ENCODE measurements around the gene EXD3.
A peak's percentile ranks its signal among the peaks of the same experiment; 100 is the strongest.
"Not testable (repeated sequence)": the region's sequence is repeated elsewhere in the genome, so short reads cannot be mapped to it uniquely, and the experiment has no call there.

Gene EXD3

DNA sequence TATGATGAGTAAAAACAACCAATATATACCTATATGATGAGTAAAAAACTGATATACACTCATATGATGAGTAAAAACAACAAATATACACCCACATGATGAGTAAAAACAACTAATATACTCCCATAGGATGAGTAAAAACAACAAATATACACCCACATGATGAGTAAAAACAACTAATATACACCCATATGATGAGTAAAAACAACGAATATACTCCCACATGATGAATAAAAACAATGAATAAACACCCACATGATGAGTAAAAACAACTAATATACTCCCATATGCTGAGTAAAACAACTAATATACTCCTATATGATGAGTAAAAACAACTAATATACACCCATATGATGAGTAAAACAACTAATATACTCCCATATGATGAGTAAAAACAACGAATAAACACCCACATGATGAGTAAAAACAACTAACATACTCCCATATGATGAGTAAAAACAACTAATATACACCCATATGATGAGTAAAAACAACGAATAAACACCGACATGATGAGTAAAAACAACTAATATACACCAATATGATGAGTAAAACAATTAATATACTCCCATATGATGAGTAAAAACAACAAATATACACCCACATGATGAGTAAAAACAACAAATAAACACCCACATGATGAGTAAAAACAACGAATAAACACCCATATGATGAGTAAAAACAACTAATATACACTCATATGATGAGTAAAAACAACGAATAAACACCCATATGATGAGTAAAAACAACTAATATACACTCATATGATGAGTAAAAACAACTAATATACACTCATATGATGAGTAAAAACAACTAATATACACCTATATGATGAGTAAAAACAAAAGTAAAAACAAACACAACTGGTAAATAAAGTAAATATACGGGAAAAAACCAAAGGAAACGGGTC, 95.1 kb downstream of the EXD3 start:
- not testable (repeated sequence) for DNase-seq

DNA sequence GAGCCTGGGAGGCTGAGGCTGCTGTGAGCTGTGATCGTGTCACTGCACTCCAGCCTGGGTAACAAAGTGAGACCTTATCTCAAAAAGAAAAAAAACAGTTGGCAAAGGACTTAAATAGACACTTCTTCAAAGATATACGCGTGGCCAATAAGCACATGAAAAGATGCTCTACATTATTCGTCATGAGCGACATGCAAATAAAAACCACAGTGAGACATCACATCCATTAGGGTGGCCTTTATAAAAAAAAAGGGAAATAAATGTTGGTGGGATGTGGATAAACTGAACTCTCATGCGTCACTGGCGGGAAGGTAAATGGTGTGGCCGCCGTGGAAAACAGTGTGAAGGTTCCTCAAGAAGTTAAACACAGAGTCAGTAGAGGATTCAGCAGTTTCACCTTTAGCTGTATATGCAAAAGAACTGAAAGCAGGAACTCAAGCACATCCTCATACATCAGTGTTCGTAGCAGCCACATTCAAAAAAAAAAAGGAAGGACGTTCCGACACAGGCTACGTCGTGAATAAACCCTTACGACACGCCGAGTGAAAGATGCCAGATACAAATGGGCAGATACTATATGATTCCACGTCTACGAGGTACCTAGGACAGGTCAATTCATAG, 96.4 kb downstream of the EXD3 start:
- DNase-seq, result no peak

DNA sequence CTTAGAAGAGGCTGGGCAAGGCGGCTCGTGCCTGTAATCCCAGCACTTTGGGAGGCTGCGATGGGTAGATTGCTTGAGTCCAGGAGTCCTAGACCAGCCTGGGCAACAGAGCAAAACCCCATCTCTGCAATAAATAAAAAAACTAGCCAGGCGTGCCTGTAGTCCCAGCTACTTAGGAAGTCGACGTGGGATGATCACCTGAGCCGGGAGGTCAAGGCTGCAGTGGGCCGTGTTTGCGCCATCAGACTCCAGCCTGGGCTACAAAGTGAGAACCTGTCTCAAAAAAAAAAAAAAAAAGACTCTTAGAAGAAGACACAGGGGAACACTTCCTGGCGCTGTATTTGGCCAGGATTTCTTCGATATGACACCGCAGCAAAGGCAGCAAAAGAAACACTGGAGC, 97.2 kb downstream of the EXD3 start:
- DNase-seq, result no peak

DNA sequence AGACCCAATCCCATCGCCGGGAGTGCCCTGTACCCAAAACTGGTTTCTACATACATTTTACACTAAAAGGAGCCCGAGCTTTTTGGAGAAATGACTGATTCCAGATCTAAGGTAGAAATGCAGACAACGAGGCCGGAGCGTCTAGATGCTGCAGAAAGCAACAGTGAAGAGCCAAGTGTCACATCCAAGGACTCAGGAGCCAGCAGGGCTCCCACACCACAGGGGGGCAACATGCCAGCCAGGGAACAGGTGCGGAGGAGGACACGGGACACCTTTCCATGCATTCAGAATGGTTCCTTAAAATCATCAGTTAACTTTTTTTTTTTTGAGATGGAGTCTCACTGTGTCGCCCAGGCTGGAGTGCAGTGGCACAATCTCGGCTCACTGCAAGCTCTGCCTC, 97.8 kb downstream of the EXD3 start:
- DNase-seq, result no peak

DNA sequence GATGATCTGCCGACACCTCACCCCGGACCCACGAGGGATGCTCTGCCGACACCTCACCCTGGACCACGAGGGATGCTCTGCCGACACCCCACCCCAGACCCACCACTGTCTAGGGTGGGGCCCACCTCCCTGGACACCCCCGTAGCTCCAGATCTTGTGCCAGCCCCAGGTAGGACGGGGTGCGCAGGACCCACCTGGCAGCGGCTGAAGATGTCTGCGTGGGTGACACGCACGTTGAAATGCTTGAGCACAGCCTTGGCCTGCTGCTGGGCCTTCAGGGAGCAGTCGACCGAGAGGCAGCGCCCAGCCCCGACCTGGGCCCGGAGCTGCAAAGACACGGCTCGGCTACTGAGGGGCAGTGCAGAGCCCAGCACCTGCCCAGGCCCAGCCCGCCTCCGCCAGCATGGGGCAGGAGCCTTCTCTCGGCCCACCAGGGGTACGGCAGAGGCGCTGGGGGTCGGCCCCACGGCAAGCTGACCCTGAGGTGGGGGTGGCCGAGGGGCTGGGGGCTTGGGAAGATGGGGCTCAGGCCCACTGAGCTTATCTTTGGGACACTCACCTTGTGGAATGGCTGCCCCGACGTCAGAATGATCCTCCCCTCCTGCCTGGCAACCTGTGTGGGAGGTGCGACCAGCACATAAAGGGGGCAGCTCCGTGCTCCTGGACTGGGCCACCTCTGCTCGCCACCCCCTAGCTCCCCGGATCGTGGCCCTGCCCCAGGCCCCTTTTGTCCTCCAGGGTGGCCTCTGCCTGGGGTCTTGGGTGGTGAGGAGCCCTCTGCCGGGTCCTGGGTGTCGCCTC, 99.2 kb downstream of the EXD3 start:
- no peak for DNase-seq

DNA sequence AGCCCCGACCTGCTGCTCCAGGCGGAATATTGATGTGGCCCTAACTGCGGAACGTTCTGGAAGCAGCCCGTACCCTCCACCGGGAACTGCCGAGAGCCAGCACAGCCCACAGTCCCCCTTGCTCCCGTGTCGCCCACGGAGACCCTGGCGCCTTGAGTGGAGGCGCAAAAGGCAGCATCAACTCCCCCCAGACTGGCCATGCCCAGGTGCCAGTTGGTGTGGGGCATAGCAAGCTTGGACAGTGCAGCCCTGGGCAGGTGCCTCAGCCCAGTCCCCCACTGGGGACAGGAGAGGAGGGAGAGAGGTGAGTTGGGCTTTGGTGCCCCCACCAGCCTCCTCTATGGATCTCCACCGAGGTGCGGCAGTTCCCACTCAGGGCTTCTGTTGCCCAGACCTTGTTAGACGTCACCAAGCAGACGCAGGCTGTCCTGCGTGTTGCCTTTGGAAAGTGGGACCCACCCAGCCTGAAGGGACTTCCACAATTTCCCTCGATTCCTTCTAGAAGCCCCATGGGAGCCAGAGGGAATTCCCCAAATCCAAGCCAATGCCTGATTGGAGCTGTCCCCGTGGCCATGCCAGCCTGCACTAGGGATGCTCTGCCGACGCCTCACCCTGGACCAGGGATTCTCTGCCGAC, 101.1 kb downstream of the EXD3 start:
- DNase-seq, result no peak

DNA sequence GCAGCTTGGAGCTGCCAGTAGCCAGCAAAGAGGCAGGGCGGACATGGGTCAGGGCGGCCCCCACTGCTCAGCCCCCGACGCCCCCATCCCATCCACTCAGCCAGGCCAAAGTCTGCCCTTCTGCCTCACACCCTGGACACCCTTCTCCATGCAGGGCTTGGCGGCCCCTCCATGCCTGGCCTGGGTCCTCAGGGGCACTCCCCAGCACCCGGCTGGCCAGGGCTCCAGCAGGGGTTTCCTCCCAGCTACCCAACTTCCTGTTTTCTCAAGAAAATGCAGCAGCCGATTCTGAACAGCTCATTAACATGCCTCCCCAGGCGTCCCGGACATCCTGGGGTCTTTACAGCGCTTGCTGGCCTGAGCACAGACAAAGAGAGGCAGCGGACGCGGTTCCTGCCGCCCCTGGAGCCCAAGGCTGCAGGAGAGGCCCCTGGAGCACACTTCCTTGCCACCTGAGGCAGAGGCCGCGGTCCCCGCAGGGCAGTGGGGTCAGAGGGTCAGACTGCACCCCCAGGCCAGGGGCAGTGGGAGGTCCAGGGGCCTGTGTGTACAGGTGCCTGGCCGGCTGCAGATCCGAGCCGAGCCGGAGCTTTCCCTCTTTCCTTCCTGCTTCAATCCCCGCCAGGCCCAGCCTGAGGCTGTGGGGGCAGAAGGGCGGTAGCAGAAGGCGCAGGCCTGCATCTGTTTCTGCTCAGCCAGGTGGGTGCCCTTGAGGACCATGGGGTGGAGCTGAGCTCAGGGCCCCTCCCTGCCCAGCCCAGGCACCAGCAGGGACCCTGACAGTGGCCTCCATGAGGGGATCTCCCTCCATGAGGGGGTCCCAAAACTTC, 102.2 kb downstream of the EXD3 start:
- DNase-seq, result peak; percentile 63

DNA sequence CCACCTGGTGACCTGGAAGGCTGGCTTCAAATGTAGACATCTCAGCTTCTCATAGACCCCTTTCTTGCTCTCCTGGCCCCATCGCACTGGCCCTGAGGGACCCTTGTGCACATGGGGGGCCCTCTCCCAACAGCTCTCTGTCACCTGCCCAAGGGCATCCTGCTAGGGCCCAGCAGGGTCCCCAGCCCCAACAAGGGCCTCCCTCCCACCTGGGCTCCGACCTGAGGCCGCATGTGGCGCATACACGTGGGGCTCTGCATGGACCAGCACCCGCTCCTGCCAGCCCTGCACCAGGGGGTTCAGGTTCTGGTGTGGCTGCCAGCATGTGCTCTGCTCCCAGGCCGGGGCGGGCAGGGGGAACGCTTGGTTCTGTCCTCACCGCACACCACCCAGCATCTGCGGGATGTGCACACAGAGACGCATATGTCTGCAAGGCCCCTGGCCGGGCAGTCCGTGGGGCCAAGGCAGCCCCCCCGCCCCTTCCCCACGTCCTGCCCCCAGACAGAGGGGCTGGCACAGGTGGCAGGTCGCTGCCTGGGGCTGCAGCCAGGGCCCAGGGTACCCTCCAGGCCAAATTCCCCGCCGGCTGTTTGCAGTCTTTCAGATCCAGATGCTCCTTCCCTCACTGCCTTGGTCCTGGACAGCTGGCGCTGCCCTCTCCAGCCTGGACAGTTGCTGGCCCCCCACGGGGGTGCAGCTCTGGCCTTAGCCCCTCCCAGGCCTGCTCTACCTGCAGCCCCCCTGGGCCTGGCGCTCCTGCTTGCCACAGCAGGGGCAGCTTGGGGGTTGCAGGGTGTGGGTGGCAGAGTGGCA, 103.0 kb downstream of the EXD3 start:
- no peak for DNase-seq

DNA sequence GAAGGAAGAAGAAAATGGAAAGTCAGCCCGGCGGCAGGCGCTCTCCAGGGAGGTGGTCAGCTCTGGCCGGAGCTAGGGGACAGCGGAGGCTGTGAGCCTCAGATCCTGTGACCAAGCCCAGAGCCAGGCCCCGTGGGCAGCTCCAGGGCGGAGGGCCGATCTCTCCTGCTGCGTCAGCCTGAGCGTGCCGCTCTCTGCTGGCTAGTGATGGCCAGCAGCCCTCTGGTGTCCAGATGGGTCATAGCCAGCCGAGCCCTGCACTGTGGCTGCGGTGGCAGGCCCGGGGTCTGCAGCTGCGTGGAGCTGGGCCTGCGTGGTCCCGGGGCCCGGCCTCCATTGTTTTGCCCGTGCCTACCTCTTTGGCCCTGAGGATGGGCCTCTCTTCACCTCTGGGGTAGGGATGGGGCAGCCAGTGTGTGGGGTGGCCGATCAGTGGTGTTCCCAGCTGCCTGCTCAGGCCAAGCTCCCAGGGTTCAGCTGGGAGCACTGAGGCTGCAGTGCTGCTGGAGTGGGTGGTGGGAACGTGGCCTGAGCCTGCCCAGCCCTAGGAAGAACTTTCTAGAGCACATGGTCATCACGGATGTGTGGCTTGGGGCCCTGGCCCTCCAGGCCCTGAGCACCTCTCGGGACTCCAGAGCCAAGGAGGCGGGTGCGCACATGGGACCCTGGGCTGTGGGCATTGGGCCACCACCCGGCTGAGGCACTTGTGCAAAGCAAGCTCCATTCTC, 103.8 kb downstream of the EXD3 start:
- no peak for DNase-seq

DNA sequence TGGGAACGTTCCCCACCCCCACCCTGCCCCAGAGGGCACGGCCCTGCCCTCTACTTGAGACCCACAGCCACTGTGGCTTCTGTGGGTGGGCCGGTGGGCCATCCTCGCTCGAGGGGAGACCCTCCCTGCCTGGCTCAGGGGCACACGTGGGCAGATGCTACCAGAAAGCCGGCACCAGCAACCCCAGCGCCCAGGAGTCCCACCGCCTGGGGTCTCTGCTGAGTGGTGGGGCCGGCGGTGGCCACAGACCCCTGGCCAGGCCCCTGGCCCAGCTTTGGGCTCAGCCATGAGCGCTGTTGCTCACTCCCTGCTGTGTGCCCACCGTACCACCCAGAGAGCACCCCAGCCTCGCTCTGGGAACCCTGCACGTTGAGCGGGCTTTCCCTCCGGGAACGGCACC, 104.4 kb downstream of the EXD3 start:
- DNase-seq, result no peak

DNA sequence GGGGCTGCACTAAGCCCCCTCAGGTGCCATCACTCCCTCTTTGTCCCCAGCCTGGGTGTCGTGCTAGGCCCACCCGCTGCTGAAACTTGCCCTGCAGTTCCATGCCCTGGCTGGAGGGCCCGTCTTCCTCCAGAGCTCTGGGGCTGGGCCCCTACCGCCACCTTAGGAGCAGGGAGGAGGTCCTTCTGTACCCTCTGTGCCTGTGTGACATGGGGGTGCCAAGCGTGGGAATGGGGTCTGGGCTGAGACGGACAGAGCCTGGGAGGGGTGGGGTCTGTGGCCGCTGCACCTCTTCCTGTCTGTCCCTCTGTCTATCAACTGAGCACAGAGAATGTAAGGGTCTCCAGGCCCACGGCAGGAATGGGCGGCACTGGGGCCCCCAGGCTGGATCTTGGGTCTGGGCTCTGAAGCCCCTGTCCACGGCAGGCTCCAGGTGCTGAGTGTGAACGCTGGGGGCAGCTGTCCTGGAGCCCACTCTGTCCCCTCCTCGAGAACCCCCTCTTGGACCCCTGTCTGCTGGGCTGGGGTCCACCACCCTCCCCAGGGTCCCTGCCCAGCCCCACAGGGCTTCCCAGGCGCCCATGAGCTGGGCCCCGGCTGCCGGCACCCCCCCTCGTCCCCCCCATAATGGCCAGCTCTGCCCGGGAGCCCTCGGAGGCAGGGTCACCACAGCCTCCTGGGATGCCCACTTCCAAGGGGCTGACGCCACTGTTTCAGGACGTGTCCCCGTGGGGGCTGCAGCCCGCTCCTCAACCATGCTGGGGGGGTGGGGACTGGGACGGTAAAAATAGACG, 105.0 kb downstream of the EXD3 start:
- DNase-seq, result no peak

DNA sequence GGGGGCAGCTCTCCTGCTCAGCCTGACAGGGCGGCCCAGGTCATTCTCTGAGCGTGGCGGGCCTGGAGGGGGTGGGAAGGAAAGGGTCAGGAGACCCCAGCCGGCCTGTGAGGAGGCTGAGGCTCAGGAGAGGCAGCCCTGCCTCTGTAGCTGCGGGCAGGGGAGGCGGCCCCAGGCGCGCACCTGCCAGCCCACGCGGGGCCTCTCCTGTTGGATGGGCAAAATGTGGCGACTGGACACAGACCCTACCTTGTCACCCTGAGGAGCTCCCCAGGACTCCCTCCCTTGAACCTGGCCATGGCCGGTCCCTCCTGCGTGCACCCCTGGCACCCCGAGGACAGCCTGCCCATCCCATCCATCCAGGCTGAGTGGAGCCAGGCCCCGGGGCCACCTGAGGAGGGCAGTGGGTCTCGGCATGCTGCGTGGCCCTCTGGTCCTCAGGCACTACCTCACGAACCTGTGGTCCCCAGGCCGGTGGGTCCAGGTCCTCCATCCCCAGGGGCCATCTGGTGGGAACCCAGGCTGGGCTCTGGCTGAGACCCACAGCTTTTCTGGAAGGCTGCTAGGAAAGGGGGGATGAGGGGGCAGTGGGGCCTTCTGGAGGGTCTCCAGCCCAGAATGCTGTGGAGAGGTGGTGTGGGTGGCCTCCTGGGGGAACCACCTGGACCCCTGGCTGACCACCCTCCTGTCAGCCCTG, 105.8 kb downstream of the EXD3 start:
- DNase-seq, result no peak

DNA sequence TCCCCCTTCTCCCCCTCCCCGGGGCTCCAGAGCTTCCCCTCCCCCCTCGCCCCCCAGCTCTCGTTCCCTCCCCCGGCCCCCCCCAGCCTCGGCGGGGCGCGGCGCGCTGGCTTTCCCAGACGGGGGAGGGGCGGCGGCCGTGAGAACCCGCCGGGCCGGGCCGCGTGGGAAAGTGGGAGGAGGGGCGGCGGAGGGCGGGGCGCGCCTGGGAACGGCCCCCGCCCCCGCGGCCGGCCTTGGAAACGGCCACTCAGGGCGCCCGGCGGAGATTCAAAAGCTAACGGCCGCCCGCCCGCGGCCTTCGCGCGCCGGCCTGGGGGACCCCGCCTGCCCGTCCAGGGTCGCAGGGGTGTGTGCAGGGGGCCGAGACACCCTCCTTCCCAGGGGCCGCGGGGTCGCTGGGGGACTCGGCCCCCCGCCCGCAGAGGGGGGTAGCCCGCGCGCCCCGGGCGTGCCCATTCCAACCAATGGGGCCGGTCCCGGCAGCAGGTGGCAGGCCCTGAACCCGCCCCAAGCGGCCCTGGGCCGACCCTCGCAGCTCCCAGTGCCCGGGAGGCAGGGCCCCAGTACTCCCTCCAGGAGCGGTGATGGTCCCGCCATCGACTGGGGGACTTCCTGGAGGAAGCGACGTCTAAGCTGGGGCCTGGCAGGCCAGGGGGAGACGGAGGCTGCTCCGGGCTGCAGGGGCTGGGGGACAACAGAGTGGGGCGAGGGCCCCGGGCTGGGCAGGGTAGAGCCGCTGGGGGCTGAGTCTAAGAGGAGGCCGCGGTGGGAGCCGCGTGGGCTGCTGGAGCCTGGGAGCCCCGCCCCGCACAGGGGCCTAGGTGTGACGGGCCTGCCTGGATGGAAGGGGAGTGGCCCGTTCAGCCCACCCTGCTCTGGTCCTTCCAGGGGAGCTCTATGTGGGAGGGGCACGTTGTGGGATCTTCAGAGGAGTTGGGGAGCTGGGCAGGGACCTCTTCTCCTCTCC, 106.7 kb downstream of the EXD3 start:
- peak; percentile 41 for DNase-seq

DNA sequence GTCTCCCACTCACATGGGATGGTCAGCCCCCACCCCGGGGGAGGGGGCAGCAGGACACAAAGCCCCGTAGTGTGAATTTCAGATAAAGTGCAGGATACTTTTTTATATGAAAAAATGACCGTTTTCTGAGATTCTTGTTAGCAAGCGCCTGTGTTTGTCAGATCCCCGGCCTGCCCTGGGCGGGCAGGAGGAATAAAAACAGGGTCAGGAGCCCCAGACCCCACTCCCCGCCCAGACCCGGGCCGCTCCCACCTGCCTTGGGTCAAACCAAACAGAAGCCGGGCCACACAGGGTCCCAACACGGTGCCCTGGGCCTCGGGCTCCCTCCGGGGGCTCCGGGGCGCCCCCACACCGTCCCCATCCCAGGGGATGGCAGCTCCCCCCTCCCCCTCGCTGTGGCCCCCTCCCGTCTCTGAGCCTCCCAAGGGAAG, 107.4 kb downstream of the EXD3 start:
- no peak for DNase-seq

DNA sequence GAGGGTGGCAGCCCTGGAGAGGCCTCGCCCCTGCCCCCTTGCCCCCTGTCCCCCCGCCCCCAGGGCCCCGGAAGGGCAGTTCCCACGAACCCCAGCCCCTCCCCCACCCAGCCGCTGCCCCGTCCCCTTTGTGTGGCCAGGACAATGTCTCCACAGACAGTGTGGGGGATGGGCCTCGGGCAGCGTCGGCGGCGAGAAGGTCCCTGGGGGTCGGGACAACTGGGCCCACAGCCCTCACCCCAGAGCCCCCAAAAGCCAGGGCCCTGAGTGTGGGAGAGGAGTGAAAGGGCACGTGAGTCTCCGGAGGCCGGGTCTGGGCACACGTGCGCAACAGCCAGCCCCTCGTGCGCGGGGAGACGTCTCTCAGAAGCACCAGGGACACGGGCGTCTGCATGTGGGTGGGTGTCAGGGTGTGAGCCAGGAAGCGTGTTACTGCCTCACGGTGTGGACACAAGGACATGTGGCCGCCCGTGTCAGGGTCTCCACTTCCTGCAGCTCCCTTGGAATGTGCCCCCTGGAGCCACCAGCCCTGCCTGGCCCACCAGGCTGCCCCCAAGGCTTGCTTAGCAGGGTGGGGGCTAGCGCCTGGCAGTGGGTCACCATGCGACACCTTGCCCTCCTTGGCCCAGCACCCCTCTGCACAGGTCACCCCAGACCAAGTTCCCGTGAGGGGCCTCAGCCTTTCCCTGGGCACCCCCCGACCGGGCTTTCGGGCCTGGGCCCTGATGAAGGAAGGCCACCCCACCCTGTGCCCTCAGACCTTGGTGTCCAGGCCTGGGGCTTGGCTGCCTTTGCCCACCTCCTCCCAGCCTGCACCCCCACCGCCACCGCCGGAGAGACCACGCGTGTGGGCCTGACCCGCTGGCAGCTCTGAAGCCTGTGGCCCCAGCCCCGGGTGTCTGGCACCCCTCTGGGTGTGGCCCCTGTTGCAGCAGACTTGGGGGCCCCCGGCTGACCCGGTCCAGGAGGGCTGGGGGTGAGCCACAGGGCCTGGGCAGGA, 108.1 kb downstream of the EXD3 start:
- no peak for DNase-seq

DNA sequence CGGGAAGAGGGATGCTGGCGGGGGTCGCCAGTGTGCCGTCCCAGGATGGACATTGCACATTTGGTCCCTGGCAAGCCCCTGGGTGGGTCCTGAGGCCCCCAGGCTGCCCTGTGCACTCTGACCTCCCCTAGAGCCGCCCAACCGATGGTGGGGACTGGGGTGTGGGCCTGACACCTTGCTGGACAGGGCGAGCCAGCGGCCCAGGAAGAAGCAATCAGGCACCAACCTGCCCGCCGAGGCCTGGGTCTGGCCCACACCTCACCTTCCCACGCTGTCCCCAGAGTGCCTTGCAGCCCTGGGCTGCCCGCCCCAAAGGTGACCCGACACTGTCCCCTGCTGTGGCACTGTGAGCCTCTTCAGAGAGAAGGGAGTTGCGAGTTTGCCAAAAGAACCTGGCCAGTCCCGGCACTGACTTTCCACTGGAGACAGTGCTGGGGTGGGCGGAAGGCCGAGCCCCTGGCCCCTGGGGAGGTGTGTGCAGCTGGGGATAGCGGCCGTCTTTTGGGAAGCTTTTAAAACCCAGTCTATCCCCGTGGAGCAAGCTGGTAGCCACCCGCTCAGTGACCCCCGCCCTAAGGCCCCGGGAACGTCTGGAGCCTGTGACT, 108.9 kb downstream of the EXD3 start:
- DNase-seq, result no peak
